ENCODE data around the gene FAM53A. TPM values are rescaled to one million over a fixed set of nuclear protein-coding genes. Genes with fewer than 3 reads are reported as not detected.

The FAM53A gene
- total RNA-seq, 1 experiment from 2014 or later: 0.51 TPM

- Histone ChIP-seq H3K27me3 (no peaks in the 10 kb centered on the region), H3K27ac (no peak overlapping the region), H3K4me1 (no peaks in the 10 kb centered on the region), H3K36me3 (no peaks in the 10 kb centered on the region), H3K4me3 (no peak overlapping the region), H3K9me3 (replicated peaks) (no peaks in the 10 kb centered on the region)
- DNase-seq: no peak
Observed at GRCh38 chr4:1623821-1624518, 60.1 kb downstream of the FAM53A start.

- Histone ChIP-seq H3K27ac (no peak overlapping the region), H3K36me3 (no peaks in the 10 kb centered on the region), H3K4me3 (no peak overlapping the region), H3K4me1 (no peaks in the 10 kb centered on the region), H3K9me3 (replicated peaks) (no peaks in the 10 kb centered on the region), H3K27me3 (no peaks in the 10 kb centered on the region)
- DNase-seq: no peak
Observed at GRCh38 chr4:1623400-1623799, 60.7 kb downstream of the FAM53A start.

GRCh38 chr4:1622956-1623355 is 61.2 kb downstream of the FAM53A start:
- Histone ChIP-seq H3K27ac (no peak overlapping the region), H3K9me3 (replicated peaks) (no peaks in the 10 kb centered on the region), H3K36me3 (no peaks in the 10 kb centered on the region), H3K4me3 (no peak overlapping the region), H3K4me1 (no peaks in the 10 kb centered on the region), H3K27me3 (no peaks in the 10 kb centered on the region)
- no peak for DNase-seq

- Histone ChIP-seq H3K27ac (no peak overlapping the region), H3K4me1 (no peaks in the 10 kb centered on the region), H3K36me3 (no peaks in the 10 kb centered on the region), H3K27me3 (no peaks in the 10 kb centered on the region), H3K4me3 (no peak overlapping the region), H3K9me3 (replicated peaks) (no peaks in the 10 kb centered on the region)
- no peak for DNase-seq
Observed at GRCh38 chr4:1622238-1622637, 61.9 kb downstream of the FAM53A start.

GRCh38 chr4:1621526-1621925 is 62.6 kb downstream of the FAM53A start:
- DNase-seq: no peak
- Histone ChIP-seq H3K4me1 (no peaks in the 10 kb centered on the region), H3K4me3 (no peak overlapping the region), H3K9me3 (replicated peaks) (no peaks in the 10 kb centered on the region), H3K27ac (no peak overlapping the region), H3K27me3 (no peaks in the 10 kb centered on the region), H3K36me3 (no peaks in the 10 kb centered on the region)

- Histone ChIP-seq H3K4me3 (no peak overlapping the region), H3K4me1 (no peaks in the 10 kb centered on the region), H3K9me3 (replicated peaks) (no peaks in the 10 kb centered on the region), H3K36me3 (no peaks in the 10 kb centered on the region), H3K27ac (no peak overlapping the region), H3K27me3 (no peaks in the 10 kb centered on the region)
- no peak for DNase-seq
Observed at GRCh38 chr4:1619151-1619672, 64.9 kb downstream of the FAM53A start.

- Histone ChIP-seq H3K4me1 (no peaks in the 10 kb centered on the region), H3K36me3 (no peaks in the 10 kb centered on the region), H3K4me3 (no peak overlapping the region), H3K9me3 (replicated peaks) (no peaks in the 10 kb centered on the region), H3K27me3 (no peaks in the 10 kb centered on the region), H3K27ac (no peak overlapping the region)
- DNase-seq: no peak
Observed at GRCh38 chr4:1618438-1618837, 65.7 kb downstream of the FAM53A start.

- Histone ChIP-seq H3K4me3 (no peak overlapping the region), H3K27ac (no peak overlapping the region), H3K27me3 (no peaks in the 10 kb centered on the region), H3K4me1 (no peaks in the 10 kb centered on the region), H3K9me3 (replicated peaks) (no peaks in the 10 kb centered on the region), H3K36me3 (no peaks in the 10 kb centered on the region)
- DNase-seq: no peak
Observed at GRCh38 chr4:1616557-1616930, 67.6 kb downstream of the FAM53A start.

- Histone ChIP-seq H3K27ac (no peak overlapping the region), H3K4me1 (no peaks in the 10 kb centered on the region), H3K9me3 (replicated peaks) (no peaks in the 10 kb centered on the region), H3K36me3 (no peaks in the 10 kb centered on the region), H3K27me3 (no peaks in the 10 kb centered on the region; the same call in 1 of the 2 replicates), H3K4me3 (no peak overlapping the region)
- no peak for DNase-seq
Observed at GRCh38 chr4:1615786-1616556, 68.1 kb downstream of the FAM53A start.

GRCh38 chr4:1614854-1615595 is 69.1 kb downstream of the FAM53A start:
- H3K4me3 ChIP-seq: no peak overlapping the region

GRCh38 chr4:1614502-1614853 is 69.6 kb downstream of the FAM53A start:
- DNase-seq: no peak
- no peak overlapping the region for H3K4me3 ChIP-seq
- H3K27me3 ChIP-seq: peaks cover 2% of the 10 kb centered on the region; the same call in 1 of the 2 replicates
- H3K4me1 ChIP-seq: no peaks in the 10 kb centered on the region
- H3K9me3 ChIP-seq (replicated peaks): no peaks in the 10 kb centered on the region
- no peak overlapping the region for H3K27ac ChIP-seq
- H3K36me3 ChIP-seq: no peaks in the 10 kb centered on the region

More at GRCh38 chr4:1614854-1615595, 69.1 kb downstream of the FAM53A start:
- no peaks in the 10 kb centered on the region; the same call in 1 of the 2 replicates for H3K27me3 ChIP-seq
- H3K36me3 ChIP-seq: no peaks in the 10 kb centered on the region
- no peak overlapping the region for H3K27ac ChIP-seq
- H3K4me1 ChIP-seq: no peaks in the 10 kb centered on the region
- no peaks in the 10 kb centered on the region for H3K9me3 ChIP-seq (replicated peaks)
- DNase-seq: no peak

GRCh38 chr4:1614049-1614448 is 70.1 kb downstream of the FAM53A start:
- H3K36me3 ChIP-seq: no peaks in the 10 kb centered on the region
- H3K27me3 ChIP-seq: peaks cover 3% of the 10 kb centered on the region; the same call in 1 of the 2 replicates
- DNase-seq: no peak
- no peak overlapping the region for H3K27ac ChIP-seq
- no peaks in the 10 kb centered on the region for H3K9me3 ChIP-seq (replicated peaks)
- no peak overlapping the region for H3K4me3 ChIP-seq
- no peaks in the 10 kb centered on the region for H3K4me1 ChIP-seq

GRCh38 chr4:1613099-1613495 is 71.0 kb downstream of the FAM53A start:
- no peak overlapping the region for H3K4me3 ChIP-seq
- H3K9me3 ChIP-seq (replicated peaks): no peaks in the 10 kb centered on the region
- no peak overlapping the region for H3K27ac ChIP-seq
- no peaks in the 10 kb centered on the region for H3K36me3 ChIP-seq
- no peaks in the 10 kb centered on the region for H3K4me1 ChIP-seq
- H3K27me3 ChIP-seq: peaks cover 10% of the 10 kb centered on the region; the same call in 1 of the 2 replicates
- DNase-seq: no peak

- H3K4me3 ChIP-seq: no peak overlapping the region
- H3K36me3 ChIP-seq: no peaks in the 10 kb centered on the region
- H3K4me1 ChIP-seq: no peaks in the 10 kb centered on the region
- DNase-seq: no peak
- H3K27ac ChIP-seq: no peak overlapping the region
- H3K27me3 ChIP-seq: peaks cover 10% of the 10 kb centered on the region; the same call in 1 of the 2 replicates
- H3K9me3 ChIP-seq (replicated peaks): no peaks in the 10 kb centered on the region
Observed at GRCh38 chr4:1612278-1613098, 71.6 kb downstream of the FAM53A start.

Measured in SJCRH30 (cell line).